HepG2 (cell line): ENCODE results near the gene ARID1A. TPM values are rescaled to one million over a fixed set of nuclear protein-coding genes. Genes with fewer than 3 reads are reported as not detected.

Experiments used
- ATAC-seq: fragments of 200-7000 bp; cut with Tn5 transposase; 3 replicates; pipeline ENCODE4 v1.9.1; 2020; ENCODE audit warnings: mild to moderate bottlenecking, moderate library complexity
- BruUV-seq: library from RNA; stranded (reverse); fragments of 400-500 nt; replicated peaks from 2 replicates; lab custom pipeline; 2021; lab: Mats Ljungman, UMichigan
- CTCF ChIA-PET: fragments of 300-600 bp; formaldehyde crosslinking; extraction: SDS; loops from one replicate; lab custom pipeline; 2021; ENCODE audit warnings: low total read pairs, inconsistent platforms, low intra/inter-chr PET ratio; lab: Yijun Ruan, JAX
- POLR2A ChIA-PET: fragments of 350-600 bp; sonication (Branson Sonifier 250); formaldehyde crosslinking; loops from one replicate; lab custom pipeline; 2020; ENCODE audit warnings: antibody characterized with exemption, inconsistent platforms; lab: Yijun Ruan, JAX
- DNase-seq: peaks from one replicate; pipeline ENCODE4 v3.0.0-alpha.2; 2015; ENCODE audit warnings: low spot score
- FAIRE-seq: peaks from 3 replicates; lab custom pipeline; 2011; peaks lifted over from hg19 to GRCh38; lab: Jason Lieb, UNC
- H2AFZ ChIP-seq: one replicate; pipeline ENCODE4 v1.6.1; 2011; ENCODE audit warnings: low read length, inconsistent platforms
- H3K27ac ChIP-seq: fragments of 300-600 bp; 3 replicates; pipeline ENCODE4 v1.8.0; 2011; ENCODE audit warnings: mixed run types, mild to moderate bottlenecking, mixed read lengths, low read length, inconsistent platforms; ENCODE audit not compliant: insufficient read depth; ENCODE audit errors: extremely low read length
- H3K27me3 ChIP-seq, 2 experiments: fragments of 200-600 bp in 1 of 2; 2 replicates in 1 of 2; 3 replicates in 1 of 2; pipeline versions ENCODE4 v1.6.0 to v1.8.0; 2011; ENCODE audit warnings: low read length in 2 of 2, mild to moderate bottlenecking in 2 of 2, moderate library complexity in 2 of 2, inconsistent platforms in 1 of 2; ENCODE audit not compliant: insufficient read depth in 2 of 2, control insufficient read depth in 1 of 2
- H3K36me3 ChIP-seq, 2 experiments: fragments of 200-600 bp in 1 of 2; replicated peaks in 1 of 2; 2 replicates in 1 of 2; 3 replicates in 1 of 2; pipeline versions ENCODE4 v1.5.1 to v1.8.0; 2011; ENCODE audit warnings: low read length in 2 of 2, inconsistent platforms in 1 of 2; ENCODE audit not compliant: insufficient read depth in 2 of 2, control insufficient read depth in 1 of 2
- H3K4me1 ChIP-seq: 2 replicates; pipeline ENCODE4 v1.5.1; 2012; ENCODE audit warnings: low read length, inconsistent platforms; ENCODE audit not compliant: insufficient read depth
- H3K4me2 ChIP-seq: 2 replicates; pipeline ENCODE4 v1.6.0; 2011; ENCODE audit warnings: low read depth, low read length, inconsistent platforms
- H3K4me3 ChIP-seq, 3 experiments: fragments of 200-600 bp in 1 of 3; sonication (generic), shearing (Covaris generic) in 1 of 3; replicated peaks in 1 of 3; 2 replicates each; pipeline ENCODE4 v1.5.1; 2011 to 2016; ENCODE audit warnings: low read length in 3 of 3, inconsistent platforms in 2 of 3, low read depth in 2 of 3, mild to moderate bottlenecking in 2 of 3, control low read depth in 1 of 3, mixed read lengths in 1 of 3; ENCODE audit not compliant: insufficient read depth in 1 of 3
- H3K79me2 ChIP-seq: one replicate; pipeline ENCODE4 v1.6.1; 2011; ENCODE audit warnings: low read length, inconsistent platforms; ENCODE audit not compliant: insufficient read depth
- H3K9ac ChIP-seq: 2 replicates; pipeline ENCODE4 v1.6.0; 2011; ENCODE audit warnings: mild to moderate bottlenecking, low read depth, low read length, inconsistent platforms; ENCODE audit not compliant: insufficient read depth
- H3K9me3 ChIP-seq: 2 replicates; pipeline ENCODE4 v1.5.1; 2012; ENCODE audit warnings: mild to moderate bottlenecking, low read length
- H4K20me1 ChIP-seq: 2 replicates; pipeline ENCODE4 v1.6.0; 2011; ENCODE audit warnings: inconsistent platforms, mild to moderate bottlenecking, low read length, moderate library complexity; ENCODE audit not compliant: insufficient read depth
- CHCHD3 ChIP-seq: sonication (generic); formaldehyde crosslinking; IDR thresholded peaks from 2 replicates; pipeline ENCODE4 v1.8.0; 2022; ENCODE audit warnings: mild to moderate bottlenecking, missing genetic modification reagents, moderate library complexity
- ETV5 ChIP-seq: IDR thresholded peaks from 2 replicates; pipeline ENCODE4 v1.6.1; 2018; ENCODE audit warnings: missing biosample characterization, missing genetic modification reagents, inconsistent platforms, borderline replicate concordance
- NFRKB ChIP-seq: fragments of 450-650 bp; IDR thresholded peaks from 2 replicates; pipeline ENCODE4 v1.6.1; 2017
- RBFOX2 ChIP-seq: fragments of 200-400 bp; formaldehyde crosslinking; IDR thresholded peaks from 2 replicates; pipeline ENCODE4 v1.6.1; 2017; ENCODE audit warnings: low read depth, mild to moderate bottlenecking, low read length
- WGBS: methylation state at CpG from one replicate; pipeline ENCODE4 v1.1.6; 2017; ENCODE audit warnings: low lambda C conversion rate; 5-methylcytosine and 5-hydroxymethylcytosine counted together
- in situ Hi-C: cut with HindIII; loops from 2 replicates; pipeline ENCODE4 v1.10.0; 2017; ENCODE audit warnings: low pct_unique_long_range_greater_than_20kb; ENCODE audit not compliant: extremely low pct_ligation_motif_present
- intact Hi-C: fragments of 100-400 bp; cut with micrococcal nuclease; formaldehyde crosslinking; loops from one replicate; pipeline ENCODE4 v1.10.0; 2022; ENCODE audit not compliant: unreplicated experiment
- polyA plus RNA-seq, 8 experiments: library from polyadenylated mRNA; depleted of rRNA in 3 of 8; stranded (reverse) in 7 of 8; unstranded in 1 of 8; fragments of >200 nt; fragmentation: Illumina TruSeq in 4 of 8; extraction: Trizol in 4 of 8; gene quantifications; 2 replicates each; pipeline versions ENCODE4 v1.2.1 to v1.2.3, GENCODE V29; 2011 to 2016; ENCODE audit warnings: low read depth in 4 of 8, missing spikeins in 1 of 8, mixed read lengths in 1 of 8; ENCODE audit not compliant: insufficient read depth in 1 of 8
- total RNA-seq, 5 experiments: library from RNA; depleted of rRNA; stranded (reverse); fragments of >200 nt; fragmentation: Illumina TruSeq; extraction: Trizol; gene quantifications; 2 replicates each; pipeline ENCODE4 v1.2.3, GENCODE V29; 2016; ENCODE audit warnings: low read depth in 1 of 5
- TF ChIP-seq, protein P1 (sequence below), 2 experiments: sonication (generic) in 1 of 2; formaldehyde crosslinking in 1 of 2; IDR thresholded peaks; 2 replicates each; pipeline versions ENCODE4 v1.4.0 to v1.6.1; 2016 to 2020; ENCODE audit warnings: borderline replicate concordance in 1 of 2, low read depth in 1 of 2, mild to moderate bottlenecking in 1 of 2, missing genetic modification reagents in 1 of 2

The ARID1A gene
- total and polyA plus RNA-seq, 2 of the 13 experiments (the other 11 are each of a cell fraction or from before 2014, with no cell fraction given): 11.9 to 15.9 TPM

DNA sequence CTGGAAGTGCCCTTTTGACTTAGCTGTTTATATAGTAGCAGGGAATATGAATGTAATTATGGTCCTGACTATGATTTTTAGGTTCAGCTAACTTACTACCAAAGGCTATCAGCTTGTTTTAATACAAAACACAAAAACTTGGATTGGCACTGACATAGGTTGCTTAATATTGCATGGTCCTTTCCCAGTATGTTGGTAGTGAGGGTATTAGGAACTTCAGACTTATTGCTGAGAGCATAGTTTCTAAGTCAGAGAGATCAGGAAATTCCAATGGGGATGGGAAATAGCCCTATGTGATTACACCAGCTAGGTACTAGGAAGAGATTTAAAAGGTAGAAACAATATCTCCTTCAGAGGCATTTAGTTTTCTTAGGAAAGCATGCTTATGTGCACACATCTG, 7.7 kb downstream of the ARID1A start:
- Histone ChIP-seq H3K4me3 (no peak overlapping the region), H3K4me1 (peaks cover 95% of the 10 kb centered on the region)
- POLR2A ChIA-PET: interaction anchor here (1.2 to 6.3 kb wide), 2 partner anchors 11 to 84 kb away, joined by 4 to 44 read pairs; partner anchors contain the start of gene PIGV

DNA sequence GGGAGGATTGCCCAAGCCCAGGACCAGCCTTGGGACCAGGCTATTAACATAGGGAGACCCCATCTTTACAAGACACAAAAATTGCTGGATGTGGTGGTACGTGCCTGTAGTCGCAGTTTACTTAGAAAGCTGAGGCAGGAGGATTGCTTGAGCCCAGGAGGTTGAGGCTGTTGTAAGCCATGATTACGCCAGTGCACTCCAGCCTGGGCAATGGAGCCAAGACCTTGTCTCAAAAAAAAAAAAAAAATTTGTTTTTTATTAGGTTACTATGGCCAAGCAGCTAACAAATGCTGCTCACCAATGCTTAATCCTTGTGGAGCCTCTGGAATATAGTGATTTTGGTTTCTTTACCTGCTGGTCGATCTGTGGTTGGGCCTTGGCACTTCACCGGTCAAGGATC, 8.8 kb downstream of the ARID1A start:
- in situ Hi-C loops: no loop called here
- Histone ChIP-seq H3K4me2 (no peak overlapping the region), H3K27me3 (no peaks in the 10 kb centered on the region), H3K9ac (no peak overlapping the region), H3K79me2 (peaks cover 96% of the 10 kb centered on the region), H3K27ac (no peak overlapping the region), H3K4me3 (peak overlapping the region in 1 of 3 experiments; percentile 3; a peak in 1 of 6 replicates), H4K20me1 (peaks cover 41% of the 10 kb centered on the region), H3K4me1 (peaks cover 84% of the 10 kb centered on the region), H2AFZ (no peak overlapping the region), H3K36me3 (peaks cover 1 to 10% of the 10 kb centered on the region in 2 experiments; a peak in 1 of 5 replicates), H3K9me3 (no peaks in the 10 kb centered on the region)
- ATAC-seq: no peak
- ChIA-PET POLR2A (interaction anchor here (2.5 to 6.3 kb wide), 3 partner anchors 7 to 80 kb away, joined by 13 to 44 read pairs (median 20); no protein-coding TSS in a partner anchor), CTCF (no interaction called here)
- no peak for DNase-seq
- intact Hi-C loops: no loop called here
- FAIRE-seq: no peak
- WGBS: 98% methylated on average over 5 of the region's 5 CpGs
- TF ChIP-seq, protein P1, sequence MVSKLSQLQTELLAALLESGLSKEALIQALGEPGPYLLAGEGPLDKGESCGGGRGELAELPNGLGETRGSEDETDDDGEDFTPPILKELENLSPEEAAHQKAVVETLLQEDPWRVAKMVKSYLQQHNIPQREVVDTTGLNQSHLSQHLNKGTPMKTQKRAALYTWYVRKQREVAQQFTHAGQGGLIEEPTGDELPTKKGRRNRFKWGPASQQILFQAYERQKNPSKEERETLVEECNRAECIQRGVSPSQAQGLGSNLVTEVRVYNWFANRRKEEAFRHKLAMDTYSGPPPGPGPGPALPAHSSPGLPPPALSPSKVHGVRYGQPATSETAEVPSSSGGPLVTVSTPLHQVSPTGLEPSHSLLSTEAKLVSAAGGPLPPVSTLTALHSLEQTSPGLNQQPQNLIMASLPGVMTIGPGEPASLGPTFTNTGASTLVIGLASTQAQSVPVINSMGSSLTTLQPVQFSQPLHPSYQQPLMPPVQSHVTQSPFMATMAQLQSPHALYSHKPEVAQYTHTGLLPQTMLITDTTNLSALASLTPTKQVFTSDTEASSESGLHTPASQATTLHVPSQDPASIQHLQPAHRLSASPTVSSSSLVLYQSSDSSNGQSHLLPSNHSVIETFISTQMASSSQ (IDR thresholded peaks at IDR 0.05; ENCODE audit: low read depth): no peak
- TF ChIP-seq, protein P1 (CRISPR knock-in tag; IDR thresholded peaks at IDR 0.05; ENCODE audit: borderline replicate concordance): no peak
- TF ChIP-seq NFRKB (no peak), CHCHD3 (no peak)
- no TSS peak for BruUV-seq

More for the DNA sequence above, 7.7 kb downstream of the ARID1A start:
- Histone ChIP-seq H3K9me3 (no peaks in the 10 kb centered on the region), H3K36me3 (0 out of 5 replicates have a peak, but pooled peaks cover 0 to 10% of the 10 kb centered on the region in 2 experiments), H2AFZ (no peak overlapping the region), H4K20me1 (peaks cover 53% of the 10 kb centered on the region), H3K9ac (no peak overlapping the region), H3K27me3 (no peaks in the 10 kb centered on the region), H3K27ac (no peak overlapping the region), H3K79me2 (peaks cover 96% of the 10 kb centered on the region), H3K4me2 (0 out of 2 replicates have a peak overlapping the region, but pooled peaks have one; percentile 16)
- FAIRE-seq (no peak), DNase-seq (no peak), ATAC-seq (no peak)
- in situ Hi-C loops (no loop called here), intact Hi-C loops (no loop called here)
- BruUV-seq: no TSS peak
- CTCF ChIA-PET: no interaction called here
- TF ChIP-seq RBFOX2 (0 out of 2 replicates have a peak, but pooled peaks have one; percentile 12), ETV5 (CRISPR knock-in tag) (no peak)
